GM19372 (cell line): ENCODE data around the gene CCDC138.

Source experiments
- ATAC-seq: cut with Tn5 transposase; IDR thresholded peaks from one replicate; pipeline ENCODE4 v1.9.1; 2021; ENCODE audit warnings: mild to moderate bottlenecking, low read depth, moderate library complexity; ENCODE audit not compliant: unreplicated experiment

CCDC138 gene

DNA sequence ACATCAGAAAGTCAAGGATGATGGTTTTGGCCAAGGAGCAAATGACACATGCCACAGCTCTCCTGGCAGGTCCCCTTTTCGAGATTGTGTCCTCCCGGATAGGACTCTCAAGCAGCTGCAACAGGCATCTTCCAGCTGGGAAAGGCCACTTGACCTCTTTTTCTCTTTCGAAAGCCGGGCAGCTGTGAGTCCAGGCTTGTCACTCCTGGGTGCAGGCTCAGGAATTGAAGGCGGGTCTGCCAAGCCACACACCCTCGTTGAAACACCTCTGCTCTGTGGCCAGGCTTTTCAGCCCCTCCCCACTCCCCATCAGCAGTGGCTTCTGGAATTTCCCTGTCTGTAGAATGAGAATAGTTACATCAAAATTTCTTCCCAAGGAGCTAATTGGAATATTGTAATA, 98.0 kb downstream of the CCDC138 start:
- no peak for ATAC-seq

DNA sequence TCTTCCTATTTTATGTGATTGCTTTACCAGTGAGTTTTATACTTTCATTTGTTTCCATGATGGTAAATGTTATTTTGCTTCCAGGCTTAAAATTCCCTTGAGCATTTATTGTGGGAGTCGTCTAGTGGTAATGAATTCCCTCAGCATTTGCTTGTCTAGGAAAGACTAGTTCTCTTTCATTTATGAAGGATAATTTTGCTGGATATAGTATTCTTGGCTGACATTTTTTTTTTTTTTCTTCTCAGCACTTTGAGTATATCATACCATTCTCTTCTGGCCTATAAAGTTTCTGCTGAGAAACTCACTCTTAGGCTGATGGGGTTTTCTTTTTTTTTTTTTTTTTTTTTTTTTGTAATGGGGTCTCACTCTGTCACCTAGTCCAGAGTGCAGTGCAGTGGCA, 103.3 kb downstream of the CCDC138 start:
- no peak for ATAC-seq

DNA sequence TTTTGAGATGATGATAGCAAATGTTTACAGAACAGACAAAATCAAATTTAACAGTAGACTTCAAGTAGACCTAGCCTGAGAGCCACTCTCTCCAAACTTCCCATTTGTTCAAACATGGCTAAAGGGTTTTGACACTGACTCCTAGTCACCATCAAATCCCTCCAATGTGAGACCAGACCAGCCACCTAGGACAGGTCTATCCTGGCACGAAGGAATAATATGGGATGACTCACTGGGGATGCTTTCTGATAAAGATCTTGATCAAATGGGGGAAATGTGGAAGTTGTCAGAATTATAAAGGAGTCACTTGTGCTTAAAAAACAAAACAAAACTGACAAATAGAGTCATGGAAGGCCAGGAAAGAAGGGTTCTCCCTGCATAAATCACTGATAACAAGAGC, 106.7 kb downstream of the CCDC138 start:
- no peak for ATAC-seq

DNA sequence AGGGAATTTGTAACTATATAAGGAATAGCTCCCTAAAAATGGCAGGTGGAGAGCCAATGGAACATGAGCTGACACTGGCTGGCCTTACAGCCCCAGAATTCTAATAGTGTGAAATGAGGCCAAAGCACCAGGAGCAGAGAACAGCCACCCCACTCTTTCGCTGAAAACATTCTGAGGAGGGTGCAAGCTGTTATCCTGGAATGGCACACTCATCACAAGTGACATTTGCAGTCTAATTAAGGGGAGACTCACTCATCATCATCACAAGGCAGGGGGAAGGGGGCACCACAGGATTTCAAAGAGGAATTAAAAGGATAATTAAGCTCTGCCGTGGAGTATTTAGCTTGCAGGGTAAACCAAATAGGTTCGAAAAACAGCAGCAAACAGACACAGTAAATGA, 108.2 kb downstream of the CCDC138 start:
- ATAC-seq: no peak

DNA sequence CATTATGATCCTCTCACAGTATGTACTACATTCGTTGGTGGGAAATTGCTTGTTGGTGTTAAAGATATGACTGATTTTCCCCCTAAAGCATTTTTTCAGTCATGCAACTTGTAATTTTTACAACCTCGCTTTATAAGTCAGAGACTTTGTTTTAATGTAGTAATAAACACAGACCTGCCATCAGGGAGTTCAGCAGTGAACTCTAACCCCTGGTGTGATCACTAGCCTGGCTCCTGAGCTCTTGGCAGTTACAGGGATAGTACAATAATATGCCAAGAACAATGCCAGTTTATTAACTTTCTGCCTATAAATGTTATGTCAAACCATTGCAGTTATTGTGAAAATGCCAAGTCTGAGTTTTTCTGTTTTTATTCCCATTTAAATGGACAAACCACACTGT, 108.6 kb downstream of the CCDC138 start:
- no peak for ATAC-seq

DNA sequence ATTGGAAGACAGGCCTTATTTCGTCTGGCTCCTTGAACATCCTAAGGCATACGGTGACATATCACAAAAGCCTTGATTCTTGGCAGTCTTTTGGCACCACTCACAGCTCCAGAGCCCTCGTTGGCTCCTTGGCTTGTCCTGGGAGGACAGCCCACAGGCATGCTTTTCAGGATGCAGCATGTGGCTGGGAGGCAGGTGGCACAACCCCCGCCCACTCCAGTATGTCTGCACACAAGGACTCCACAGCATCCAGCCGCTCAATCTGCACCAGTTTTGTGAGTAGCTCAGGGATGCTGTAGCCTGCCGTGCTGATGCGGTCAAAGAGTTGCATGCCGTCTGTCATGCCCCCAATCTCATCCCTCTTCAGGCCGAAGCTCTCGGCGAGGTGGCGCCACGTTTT, 110.2 kb downstream of the CCDC138 start:
- ATAC-seq: no peak

DNA sequence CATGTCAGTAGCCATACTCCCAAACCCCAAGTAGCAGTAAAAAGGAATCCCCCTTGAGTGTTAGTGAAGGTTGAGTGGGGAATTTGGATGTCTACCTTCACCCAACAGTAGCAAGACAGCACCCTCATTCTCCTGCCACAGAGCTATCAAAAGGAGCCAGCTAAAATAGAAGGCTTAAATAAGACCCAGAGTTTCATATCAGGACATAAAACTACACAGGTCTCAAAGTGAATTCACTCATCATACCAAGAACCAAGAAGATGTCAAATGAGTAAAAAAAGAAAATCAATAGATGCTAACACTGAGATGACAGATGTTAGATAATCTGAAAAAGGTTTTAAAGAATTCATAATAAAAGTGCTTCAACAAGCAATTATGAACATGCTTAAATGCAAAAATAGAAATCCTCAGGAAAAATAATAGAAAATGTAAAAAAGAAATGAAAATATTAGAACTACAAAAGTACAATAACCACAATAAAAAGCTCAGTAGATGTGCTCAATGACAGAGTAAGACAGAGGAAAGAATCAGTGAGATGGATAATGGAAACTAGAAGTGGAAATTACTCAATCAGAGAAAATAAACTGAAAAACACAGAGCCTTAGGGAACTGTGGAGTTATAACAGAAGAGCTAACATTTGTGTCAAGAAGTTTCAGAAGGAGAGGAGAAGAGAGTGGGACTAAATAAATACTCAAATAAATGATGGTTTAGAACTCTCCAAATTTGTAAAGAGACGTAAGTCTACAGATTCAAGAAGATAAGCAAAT, 111.9 kb downstream of the CCDC138 start:
- no peak for ATAC-seq

DNA sequence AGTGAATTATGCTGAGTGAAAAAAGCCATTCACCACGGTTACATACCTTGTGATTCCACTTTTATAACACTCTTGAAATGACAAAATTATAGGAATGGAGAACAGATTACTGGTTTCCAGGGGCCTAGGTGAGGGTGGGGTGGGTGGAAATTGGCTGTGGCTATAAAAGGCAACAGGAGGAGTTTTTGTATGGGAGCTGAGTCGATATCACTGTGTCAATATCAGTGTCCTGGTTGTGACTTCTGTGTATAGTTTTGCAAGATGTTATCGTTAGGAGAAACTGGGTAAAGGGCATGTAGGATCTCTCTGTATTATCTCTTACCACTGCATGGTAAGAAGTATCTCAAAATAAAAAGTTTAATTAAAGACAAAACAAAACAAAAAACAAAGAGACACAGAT, 118.1 kb downstream of the CCDC138 start:
- no peak for ATAC-seq

DNA sequence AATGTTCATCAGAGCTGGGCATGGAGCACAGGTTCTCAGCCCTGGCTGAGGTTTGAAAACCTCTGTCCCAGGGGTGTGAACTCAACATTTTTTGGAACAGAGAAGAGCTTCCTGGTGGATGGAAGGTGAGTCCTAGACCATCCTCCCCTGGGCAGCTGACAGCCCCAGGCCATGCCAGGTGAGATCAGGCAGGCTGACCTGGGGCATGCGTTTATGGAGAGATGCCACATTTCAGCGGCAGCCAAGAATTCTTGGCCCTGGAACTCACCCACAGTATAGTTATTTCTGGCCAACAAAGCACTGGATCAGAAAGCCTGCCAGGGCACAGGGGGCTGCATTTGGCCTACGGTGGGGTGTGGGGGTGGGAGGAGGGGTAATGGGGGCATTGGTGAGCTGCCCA, 118.6 kb downstream of the CCDC138 start:
- no peak for ATAC-seq

DNA sequence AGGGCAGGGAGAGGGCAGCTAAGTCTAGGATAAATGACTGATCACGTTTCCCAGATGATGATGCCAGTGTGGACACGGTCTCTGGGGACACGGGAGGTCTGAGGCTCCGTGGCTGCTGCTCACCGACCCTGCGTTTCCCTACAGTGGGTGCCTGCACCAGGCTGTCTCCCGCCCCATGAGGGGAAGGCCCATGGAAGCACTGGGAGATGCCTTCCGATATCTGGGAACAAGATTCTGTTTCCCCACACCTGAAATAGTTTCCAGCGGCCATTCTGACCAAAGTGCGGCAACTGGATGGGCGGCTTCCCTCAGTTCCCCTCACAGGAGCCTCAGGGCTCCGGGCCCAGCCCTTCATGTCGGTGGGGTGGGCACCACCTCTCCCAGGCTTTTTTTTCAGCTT, 119.3 kb downstream of the CCDC138 start:
- ATAC-seq: no peak

DNA sequence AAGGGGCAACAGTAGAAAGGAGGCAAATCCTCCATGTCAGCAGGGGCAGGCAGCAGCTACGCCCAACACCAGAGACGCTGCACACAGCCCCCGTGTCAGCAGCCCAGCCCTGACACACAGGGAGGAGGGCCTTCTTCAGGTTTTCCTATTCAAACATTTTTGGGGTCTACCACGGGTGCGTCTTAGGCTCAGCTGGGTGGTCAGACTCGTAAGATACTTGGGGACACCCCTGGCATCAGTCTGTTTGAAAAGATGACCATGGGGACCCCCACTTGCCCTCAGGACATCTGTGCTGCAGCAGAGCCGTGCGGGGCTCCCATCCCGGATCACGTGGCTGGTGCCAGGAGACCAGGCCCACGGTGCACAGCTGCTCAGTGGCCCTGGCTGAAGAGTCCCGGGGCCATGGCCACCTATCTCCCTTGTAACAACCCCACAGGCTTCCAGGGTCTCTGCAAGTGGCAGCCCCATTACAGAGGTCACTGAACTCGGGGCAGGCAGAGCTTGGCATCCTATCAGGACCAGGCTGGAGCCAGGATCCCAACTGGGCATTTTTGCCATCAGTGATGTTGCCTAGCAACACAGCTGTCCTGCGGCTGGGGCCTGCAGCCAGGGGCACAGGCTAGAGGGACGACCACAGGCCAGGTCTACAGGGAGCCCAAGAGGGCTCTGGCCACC, 120.0 kb downstream of the CCDC138 start:
- no peak for ATAC-seq

DNA sequence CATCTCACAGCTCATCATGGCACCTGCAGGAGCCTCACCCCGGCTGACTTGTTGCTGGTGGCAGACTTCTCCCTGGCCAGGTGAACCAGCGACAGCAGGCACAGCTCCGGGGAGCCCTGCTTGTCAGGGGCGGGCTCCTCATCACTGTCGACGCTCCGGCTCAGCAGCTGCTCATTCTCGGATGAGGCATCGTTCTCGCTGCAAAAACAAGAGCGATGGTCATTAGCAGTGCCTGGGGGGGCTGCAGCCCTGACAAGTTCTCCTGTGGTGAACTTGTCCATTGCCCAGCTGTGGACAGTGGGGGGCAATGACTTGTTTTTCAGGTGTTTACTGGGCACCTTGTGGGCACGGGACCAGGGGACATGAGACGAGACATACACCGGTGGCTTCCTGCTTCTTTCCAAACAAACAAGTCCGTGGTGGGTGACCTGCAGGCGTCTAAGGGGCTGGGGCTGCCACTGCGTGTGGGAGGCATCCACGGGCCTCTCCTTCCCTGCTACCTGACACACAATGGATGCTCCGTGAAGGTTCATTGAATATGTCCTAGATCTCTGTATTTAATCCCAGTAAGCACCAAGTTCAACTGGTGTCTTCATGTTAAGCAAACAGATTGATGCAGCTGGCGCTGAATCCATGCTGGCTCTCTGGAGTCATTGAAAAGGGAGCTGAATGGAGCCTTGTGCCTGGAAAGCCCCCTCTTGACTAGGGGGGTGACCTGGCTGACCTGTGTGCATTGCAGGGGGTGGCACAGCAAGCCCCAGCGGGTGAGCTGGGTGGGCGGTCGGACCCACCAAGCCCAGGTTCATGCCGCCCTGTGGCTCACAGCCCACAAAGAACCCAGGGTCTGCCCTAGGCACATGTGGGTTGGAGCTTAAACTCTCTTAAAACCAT, 121.5 kb downstream of the CCDC138 start:
- ATAC-seq: no peak

DNA sequence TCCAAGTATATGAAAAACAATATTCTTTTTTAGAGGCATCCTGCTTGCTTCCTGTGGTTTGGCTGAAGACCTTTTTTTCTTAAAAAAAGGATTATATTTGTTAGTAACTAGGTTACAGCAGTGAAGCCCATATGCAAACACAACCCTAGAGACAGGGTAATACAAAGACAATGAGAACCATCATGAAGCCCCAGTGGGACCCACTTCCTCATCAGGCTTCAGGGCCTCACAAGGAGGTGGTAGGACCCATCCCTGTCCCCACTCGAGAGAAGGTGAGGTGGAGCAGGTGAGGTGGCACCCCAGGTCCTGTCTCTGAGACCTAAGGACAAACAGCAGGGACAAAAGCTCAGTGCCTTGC, 122.1 kb downstream of the CCDC138 start:
- no peak for ATAC-seq

DNA sequence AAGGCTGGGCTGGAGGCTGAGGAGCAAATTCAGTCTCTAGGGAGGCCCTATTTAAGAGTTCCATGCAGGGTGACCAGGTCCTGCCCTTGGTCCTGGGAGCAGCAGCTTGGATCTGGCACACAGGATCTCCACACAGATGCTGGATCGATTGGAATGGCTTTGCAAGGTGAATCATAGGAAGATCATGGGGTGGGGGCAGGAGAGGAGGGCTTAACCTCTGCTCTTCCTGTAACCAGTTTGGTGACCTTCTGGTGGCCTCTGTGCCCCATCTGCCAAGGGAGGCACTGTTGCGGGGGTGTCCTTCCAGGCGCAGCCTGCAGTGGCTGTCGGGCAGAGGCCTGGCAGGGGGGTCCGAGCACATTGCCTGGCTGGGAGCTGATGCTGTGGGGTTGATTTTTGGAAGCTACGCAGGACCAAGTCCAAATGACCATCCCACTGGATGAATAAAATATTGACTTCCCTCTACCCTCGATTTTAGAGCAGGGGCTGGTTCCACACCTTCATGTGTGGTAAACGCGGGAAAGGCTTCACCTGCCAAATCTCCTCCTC, 122.8 kb downstream of the CCDC138 start:
- ATAC-seq: no peak

DNA sequence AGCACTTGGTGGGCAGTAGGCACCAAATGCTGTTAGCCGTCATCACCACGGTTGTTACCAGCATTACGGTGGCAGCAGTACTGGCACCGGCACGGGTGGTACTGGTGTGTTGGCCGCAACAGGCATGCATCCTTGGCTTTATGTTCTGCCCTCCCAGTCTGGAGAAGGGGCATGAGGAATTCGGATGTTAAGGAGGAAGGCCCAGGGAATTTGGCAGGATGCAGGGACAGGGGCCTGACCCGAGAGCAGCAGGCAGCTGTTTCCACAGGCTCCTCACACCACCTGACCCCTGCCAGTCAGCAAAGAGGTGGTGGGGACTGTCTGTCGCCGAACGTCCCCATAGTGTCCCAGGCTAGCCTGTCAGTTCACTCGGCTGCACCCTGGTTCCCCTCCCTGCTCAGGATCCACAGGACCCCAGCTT, 123.5 kb downstream of the CCDC138 start:
- no peak for ATAC-seq

DNA sequence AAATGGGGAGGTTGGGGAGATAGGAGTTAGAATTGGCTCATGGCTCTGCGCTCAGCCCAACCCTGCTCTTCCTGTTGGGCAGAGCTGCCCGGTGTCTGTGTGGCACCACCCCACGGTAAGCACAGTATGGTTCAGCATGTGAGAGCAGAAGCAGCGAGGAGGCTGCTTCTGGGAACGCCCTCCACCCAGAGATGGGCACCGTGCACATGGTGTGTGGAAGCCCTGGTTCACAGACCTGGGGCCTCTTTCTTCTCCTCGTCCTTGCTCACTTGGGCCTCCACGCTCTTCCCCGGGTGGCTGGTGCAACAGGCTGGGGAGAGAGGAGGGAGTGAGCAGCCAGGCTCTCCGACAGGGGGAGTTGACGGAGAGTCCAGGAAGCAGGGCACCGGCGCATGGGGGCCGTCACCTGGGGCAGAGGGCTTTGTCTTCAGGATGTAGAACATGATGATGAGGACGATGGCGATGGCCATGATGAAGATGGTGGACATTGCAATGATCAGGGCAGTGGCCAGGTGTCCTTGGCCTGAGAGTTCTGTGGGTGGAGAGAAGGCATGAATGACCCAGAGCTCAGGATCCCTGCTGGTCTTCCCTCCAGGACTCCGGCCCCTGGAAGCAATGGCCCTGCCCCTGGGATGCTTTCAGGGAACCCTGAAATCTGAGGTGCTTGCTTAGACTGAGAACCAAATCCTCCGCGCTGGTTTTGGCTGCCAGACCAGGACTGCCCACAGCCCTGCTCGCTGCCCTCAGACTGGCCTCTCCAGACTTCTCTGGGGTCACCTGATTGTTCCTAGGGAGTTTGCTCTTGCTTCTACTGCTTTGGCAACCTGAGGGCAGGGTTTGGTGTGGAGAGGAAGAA, 124.2 kb downstream of the CCDC138 start:
- no peak for ATAC-seq

DNA sequence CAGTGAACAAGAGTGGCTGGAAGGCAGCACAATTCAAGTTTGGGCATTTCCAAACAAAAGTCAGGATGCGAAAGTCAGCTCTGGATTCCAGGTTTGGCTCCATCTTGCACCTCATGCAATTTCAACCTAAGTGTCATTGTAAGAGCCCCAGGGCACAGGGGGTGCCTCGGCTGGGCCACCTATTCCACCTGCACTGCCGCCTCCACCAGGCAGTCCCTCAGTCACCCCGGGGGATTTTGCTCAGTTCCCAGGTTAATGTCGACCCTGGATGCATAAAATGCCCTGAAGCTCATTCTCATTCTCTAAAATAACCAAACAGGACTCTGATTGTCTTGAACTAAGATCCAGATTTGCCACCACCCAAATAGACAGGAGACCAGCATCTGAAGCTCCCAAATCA, 124.8 kb downstream of the CCDC138 start:
- ATAC-seq: no peak

DNA sequence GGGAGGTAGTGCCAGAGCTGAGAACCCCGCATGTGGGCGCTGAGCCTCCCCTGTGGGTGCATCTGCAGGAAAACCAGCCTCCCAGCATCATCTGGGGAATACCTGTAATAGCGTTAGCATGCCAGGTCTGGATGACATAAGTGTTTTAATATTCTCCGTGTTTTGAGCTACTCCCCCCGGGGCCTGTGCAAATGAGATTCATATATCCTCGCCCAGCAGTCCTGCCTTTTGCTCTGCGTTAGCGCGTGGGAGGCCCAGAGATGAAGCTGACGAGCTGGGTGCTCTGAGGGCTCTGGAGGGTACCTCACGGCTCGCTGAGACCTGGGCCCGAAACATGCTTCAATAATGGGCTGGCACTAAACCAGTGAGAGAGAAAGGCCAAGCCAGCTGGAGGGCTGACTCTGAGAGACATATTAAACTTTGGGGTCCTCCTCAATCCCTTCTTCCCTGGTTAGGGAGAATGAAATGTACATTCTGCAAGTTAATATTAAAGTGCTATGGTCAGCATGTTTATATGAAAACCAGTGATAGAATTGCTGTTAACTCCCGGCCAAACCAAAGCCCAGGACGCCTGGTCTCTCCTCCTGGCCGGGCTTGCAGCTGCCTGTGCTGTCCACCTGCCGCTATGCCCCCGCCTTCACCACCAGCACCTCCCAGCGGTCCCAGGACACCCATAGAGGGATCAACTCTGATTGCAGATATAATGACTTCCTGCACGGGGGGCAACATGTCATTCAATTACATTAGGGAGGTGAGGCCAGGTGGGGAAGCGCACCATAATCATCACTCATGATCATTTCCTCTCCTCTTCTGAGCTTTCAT, 125.4 kb downstream of the CCDC138 start:
- ATAC-seq: no peak

DNA sequence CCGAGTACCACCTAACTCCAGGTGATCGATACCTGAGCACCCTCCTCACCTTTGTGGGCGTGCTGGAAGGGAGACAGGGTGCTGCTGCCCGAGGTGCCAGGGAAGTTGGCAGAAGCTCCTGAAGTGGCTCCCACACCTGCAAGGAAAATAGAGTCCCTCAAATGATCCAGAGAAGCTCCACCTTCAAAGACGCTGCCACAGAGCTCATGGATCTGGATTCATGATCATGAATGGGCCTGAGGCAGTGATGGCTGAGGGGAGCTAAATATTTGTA, 126.0 kb downstream of the CCDC138 start:
- ATAC-seq: no peak
